Parathyroid adenoma (tissue), 2 donors: ENCODE data around the gene PRSS16.

Experiments used
- H2AFZ ChIP-seq: fragments of 300-600 bp; sonication (generic); one replicate; pipeline ENCODE4 v1.7.0; 2017; ENCODE audit warnings: antibody characterized with exemption, mild to moderate bottlenecking
- H3K27ac ChIP-seq: fragments of 300-600 bp; sonication (generic); one replicate; pipeline ENCODE4 v1.7.0; 2017
- H3K27me3 ChIP-seq: fragments of 300-600 bp; sonication (generic); one replicate; pipeline ENCODE4 v1.7.0; 2017; ENCODE audit warnings: low read length; ENCODE audit not compliant: control insufficient read depth, insufficient read depth
- H3K36me3 ChIP-seq: fragments of 300-600 bp; sonication (generic); one replicate; pipeline ENCODE4 v1.7.0; 2017; ENCODE audit warnings: low read length; ENCODE audit not compliant: control insufficient read depth, insufficient read depth
- H3K4me1 ChIP-seq: fragments of 300-600 bp; sonication (generic); one replicate; pipeline ENCODE4 v1.7.0; 2017; ENCODE audit warnings: control low read depth
- H3K4me2 ChIP-seq: fragments of 300-600 bp; sonication (generic); one replicate; pipeline ENCODE4 v1.7.0; 2017; ENCODE audit warnings: low read length
- H3K4me3 ChIP-seq: fragments of 300-600 bp; sonication (generic); one replicate; pipeline ENCODE4 v1.7.0; 2017; ENCODE audit warnings: low read depth, low read length
- H3K79me2 ChIP-seq: fragments of 300-600 bp; sonication (generic); one replicate; pipeline ENCODE4 v1.7.0; 2017; ENCODE audit warnings: control low read depth
- H3K9ac ChIP-seq: fragments of 300-600 bp; sonication (generic); one replicate; pipeline ENCODE4 v1.7.0; 2017; ENCODE audit warnings: mild to moderate bottlenecking
- H3K9me3 ChIP-seq: fragments of 300-600 bp; sonication (generic); one replicate; pipeline ENCODE4 v1.7.0; 2017; ENCODE audit warnings: low read length; ENCODE audit not compliant: control insufficient read depth
- TF ChIP-seq, protein P1 (sequence below): fragments of 300-600 bp; sonication (generic); IDR thresholded peaks from one replicate; pipeline ENCODE4 v1.7.0; 2017; ENCODE audit warnings: antibody characterized with exemption, mild to moderate bottlenecking
- donor health status: primary hyperparathyroidism.

The PRSS16 gene

DNA sequence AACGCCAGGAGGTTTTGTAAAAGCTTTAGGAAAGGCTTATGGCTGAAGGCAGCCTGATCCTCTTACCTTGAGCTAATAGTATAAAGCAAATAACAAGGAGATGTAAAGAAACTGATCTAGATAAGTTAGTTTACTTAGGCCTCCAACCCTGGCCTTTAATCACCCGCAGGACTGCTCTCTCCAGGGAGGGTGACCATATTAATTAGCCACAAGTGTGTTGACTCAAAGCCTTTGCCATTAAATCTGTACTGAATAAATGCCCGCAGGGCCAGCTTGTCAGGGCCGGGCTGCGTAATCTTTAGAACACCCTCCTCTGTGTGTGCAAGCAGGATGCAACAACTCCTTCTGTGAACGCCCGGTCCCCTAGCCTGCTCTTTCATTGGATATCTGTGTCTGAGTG lies 6.1 kb upstream of the PRSS16 start:
- Histone ChIP-seq H2AFZ (no peak overlapping the region), H3K36me3 (no peaks in the 10 kb centered on the region), H3K27ac (no peak overlapping the region), H3K9me3 (no peaks in the 10 kb centered on the region), H3K4me3 (no peak overlapping the region), H3K27me3 (peaks cover 9% of the 10 kb centered on the region), H3K9ac (no peak overlapping the region), H3K4me1 (no peaks in the 10 kb centered on the region), H3K4me2 (no peak overlapping the region), H3K79me2 (no peaks in the 10 kb centered on the region)
- TF ChIP-seq, protein P1, sequence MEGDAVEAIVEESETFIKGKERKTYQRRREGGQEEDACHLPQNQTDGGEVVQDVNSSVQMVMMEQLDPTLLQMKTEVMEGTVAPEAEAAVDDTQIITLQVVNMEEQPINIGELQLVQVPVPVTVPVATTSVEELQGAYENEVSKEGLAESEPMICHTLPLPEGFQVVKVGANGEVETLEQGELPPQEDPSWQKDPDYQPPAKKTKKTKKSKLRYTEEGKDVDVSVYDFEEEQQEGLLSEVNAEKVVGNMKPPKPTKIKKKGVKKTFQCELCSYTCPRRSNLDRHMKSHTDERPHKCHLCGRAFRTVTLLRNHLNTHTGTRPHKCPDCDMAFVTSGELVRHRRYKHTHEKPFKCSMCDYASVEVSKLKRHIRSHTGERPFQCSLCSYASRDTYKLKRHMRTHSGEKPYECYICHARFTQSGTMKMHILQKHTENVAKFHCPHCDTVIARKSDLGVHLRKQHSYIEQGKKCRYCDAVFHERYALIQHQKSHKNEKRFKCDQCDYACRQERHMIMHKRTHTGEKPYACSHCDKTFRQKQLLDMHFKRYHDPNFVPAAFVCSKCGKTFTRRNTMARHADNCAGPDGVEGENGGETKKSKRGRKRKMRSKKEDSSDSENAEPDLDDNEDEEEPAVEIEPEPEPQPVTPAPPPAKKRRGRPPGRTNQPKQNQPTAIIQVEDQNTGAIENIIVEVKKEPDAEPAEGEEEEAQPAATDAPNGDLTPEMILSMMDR: no peak

DNA sequence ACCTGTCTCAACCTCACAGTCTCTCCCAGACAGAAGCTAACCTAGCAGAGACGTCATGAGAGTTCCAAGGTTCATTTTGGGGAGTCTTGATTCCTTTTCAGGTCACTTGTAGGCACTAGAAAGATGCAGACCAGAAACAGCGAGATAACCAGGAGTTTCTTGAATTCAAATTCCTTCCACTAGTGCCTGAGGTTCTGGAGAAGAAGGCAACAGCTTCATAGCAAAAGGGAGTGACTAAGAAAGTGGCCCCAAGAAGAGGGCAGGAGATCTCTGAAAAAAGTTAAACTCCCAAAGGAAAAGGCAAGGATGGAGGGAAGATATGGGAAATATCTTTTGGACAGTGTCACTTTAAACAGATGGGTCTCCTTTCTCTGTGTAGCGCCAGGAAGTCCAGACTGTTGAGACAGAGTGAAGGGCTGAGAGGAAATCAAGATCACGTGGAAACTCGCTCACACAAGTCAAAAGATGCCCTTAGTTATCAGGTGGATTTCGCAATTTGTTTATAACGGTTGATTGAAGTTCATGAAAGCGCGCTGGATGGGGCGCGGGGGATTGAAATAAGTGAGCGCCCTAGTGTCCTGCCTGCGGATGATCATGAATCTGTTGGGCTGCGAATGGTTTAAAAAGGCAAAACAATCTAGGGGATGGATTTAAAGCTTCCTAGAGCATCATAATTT lies 4.8 kb upstream of the PRSS16 start:
- no peak overlapping the region for H3K27ac ChIP-seq
- H3K9me3 ChIP-seq: no peaks in the 10 kb centered on the region
- no peaks in the 10 kb centered on the region for H3K36me3 ChIP-seq
- H3K79me2 ChIP-seq: no peaks in the 10 kb centered on the region
- no peaks in the 10 kb centered on the region for H3K4me1 ChIP-seq
- no peak overlapping the region for H2AFZ ChIP-seq
- TF ChIP-seq, protein P1: no peak
- H3K27me3 ChIP-seq: peaks cover 9% of the 10 kb centered on the region
- H3K9ac ChIP-seq: no peak overlapping the region
- no peak overlapping the region for H3K4me2 ChIP-seq
- H3K4me3 ChIP-seq: no peak overlapping the region

DNA sequence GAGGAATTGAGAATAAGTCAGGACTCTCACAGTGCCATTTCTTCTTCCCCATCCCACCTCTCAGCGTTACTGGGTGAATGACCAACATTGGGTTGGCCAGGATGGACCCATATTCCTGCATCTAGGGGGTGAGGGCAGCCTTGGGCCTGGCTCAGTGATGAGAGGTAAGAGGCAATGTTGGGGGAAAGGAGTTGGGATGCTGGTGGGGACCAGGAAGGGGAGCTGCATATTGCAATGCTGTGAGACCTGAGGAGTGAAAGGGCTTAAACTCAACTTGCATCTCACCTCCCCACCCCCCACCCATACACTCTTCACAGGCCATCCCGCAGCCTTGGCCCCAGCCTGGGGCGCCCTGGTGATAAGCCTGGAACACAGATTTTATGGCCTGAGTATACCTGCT lies 1.3 kb downstream of the PRSS16 start:
- Histone ChIP-seq H3K27me3 (no peaks in the 10 kb centered on the region), H3K4me2 (no peak overlapping the region), H3K79me2 (no peaks in the 10 kb centered on the region), H3K27ac (no peak overlapping the region), H3K4me1 (no peaks in the 10 kb centered on the region), H2AFZ (no peak overlapping the region), H3K36me3 (no peaks in the 10 kb centered on the region), H3K9me3 (no peaks in the 10 kb centered on the region), H3K4me3 (no peak overlapping the region), H3K9ac (no peak overlapping the region)
- TF ChIP-seq, protein P1: no peak

DNA sequence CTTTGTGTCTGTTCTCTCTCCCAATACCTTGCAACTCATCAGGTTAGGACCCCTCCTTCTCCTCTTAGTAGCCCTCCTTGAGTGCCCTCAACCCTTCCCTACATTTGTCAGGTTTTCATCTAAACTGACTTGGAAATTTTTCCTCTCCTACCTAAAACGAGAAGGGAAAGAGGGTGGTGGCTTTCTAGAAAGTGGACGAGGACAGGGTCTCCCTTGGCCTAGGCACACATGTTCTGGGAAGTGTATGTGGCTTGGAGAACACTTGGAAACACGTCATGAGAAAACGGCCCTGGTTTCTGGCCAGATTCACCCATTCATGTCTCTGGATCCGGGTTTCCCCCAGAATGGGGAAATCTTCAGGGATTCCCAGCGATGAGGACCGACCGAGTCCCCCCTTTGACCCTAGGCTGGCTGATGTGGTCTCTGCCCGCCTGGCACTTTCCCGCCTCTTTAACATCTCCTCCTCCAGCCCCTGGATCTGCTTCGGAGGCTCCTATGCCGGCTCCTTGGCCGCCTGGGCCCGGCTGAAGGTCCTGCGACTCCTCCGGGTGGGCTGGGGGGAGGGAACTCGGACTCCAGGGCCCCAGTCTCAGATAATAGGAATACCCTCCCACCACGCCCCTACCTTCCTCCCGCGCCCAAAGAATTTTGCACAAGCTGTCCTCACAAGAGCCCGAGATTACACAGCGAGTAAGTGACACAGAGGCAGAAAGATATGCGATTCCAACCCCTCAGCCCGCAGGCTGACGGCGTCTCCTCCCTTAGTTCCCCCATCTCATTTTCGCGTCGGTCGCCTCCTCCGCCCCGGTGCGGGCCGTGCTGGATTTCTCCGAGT lies 3.0 kb downstream of the PRSS16 start:
- Histone ChIP-seq H3K36me3 (no peaks in the 10 kb centered on the region), H2AFZ (peak overlapping the region; percentile 98), H3K4me3 (peak overlapping the region; percentile 88), H3K9ac (peak overlapping the region; percentile 68), H3K27me3 (no peaks in the 10 kb centered on the region), H3K79me2 (no peaks in the 10 kb centered on the region), H3K9me3 (no peaks in the 10 kb centered on the region), H3K4me1 (no peaks in the 10 kb centered on the region), H3K4me2 (peak overlapping the region; percentile 88), H3K27ac (peak overlapping the region; percentile 87)
- TF ChIP-seq, protein P1: no peak
